Anterior cingulate cortex (tissue), 58 donors: ENCODE results near the gene IRX4.

ENCODE experiments used
- DNase-seq, 58 donors: peaks; one replicate each; lab custom pipeline; 2025; lab: John Stamatoyannopoulos, UW

The IRX4 gene

GRCh38 chr5:1842004-1842819 lies 40.5 kb downstream of the IRX4 start:
- no peak for DNase-seq

GRCh38 chr5:1840741-1841521 lies 41.8 kb downstream of the IRX4 start:
- no peak for DNase-seq

- no peak for DNase-seq
Measured at GRCh38 chr5:1840071-1840547, 42.6 kb downstream of the IRX4 start.

GRCh38 chr5:1838013-1838412 lies 44.7 kb downstream of the IRX4 start:
- no peak for DNase-seq

GRCh38 chr5:1836891-1837880 lies 45.5 kb downstream of the IRX4 start:
- DNase-seq: no peak

- no peak for DNase-seq
Measured at GRCh38 chr5:1836176-1836890, 46.4 kb downstream of the IRX4 start.

- DNase-seq: no peak
Measured at GRCh38 chr5:1835431-1835830, 47.3 kb downstream of the IRX4 start.

GRCh38 chr5:1834721-1835429 lies 47.9 kb downstream of the IRX4 start:
- DNase-seq: no peak

GRCh38 chr5:1834022-1834551 lies 48.6 kb downstream of the IRX4 start:
- DNase-seq: no peak

GRCh38 chr5:1833264-1834021 lies 49.3 kb downstream of the IRX4 start:
- DNase-seq: no peak

- no peak for DNase-seq
Measured at GRCh38 chr5:1832511-1833250, 50.0 kb downstream of the IRX4 start.

GRCh38 chr5:1831677-1832313 lies 50.9 kb downstream of the IRX4 start:
- DNase-seq: no peak

- DNase-seq: no peak
Measured at GRCh38 chr5:1831257-1831656, 51.5 kb downstream of the IRX4 start.

GRCh38 chr5:1830571-1831228 lies 52.0 kb downstream of the IRX4 start:
- no peak for DNase-seq

- no peak for DNase-seq
Measured at GRCh38 chr5:1827886-1828397, 54.8 kb downstream of the IRX4 start.
